ENCODE results near the gene DDX11.

GRCh38 chr12:31034372-31034771, 39.3 kb upstream of the DDX11 start:
- TF ChIP-seq, protein P1, sequence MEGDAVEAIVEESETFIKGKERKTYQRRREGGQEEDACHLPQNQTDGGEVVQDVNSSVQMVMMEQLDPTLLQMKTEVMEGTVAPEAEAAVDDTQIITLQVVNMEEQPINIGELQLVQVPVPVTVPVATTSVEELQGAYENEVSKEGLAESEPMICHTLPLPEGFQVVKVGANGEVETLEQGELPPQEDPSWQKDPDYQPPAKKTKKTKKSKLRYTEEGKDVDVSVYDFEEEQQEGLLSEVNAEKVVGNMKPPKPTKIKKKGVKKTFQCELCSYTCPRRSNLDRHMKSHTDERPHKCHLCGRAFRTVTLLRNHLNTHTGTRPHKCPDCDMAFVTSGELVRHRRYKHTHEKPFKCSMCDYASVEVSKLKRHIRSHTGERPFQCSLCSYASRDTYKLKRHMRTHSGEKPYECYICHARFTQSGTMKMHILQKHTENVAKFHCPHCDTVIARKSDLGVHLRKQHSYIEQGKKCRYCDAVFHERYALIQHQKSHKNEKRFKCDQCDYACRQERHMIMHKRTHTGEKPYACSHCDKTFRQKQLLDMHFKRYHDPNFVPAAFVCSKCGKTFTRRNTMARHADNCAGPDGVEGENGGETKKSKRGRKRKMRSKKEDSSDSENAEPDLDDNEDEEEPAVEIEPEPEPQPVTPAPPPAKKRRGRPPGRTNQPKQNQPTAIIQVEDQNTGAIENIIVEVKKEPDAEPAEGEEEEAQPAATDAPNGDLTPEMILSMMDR (IDR thresholded peaks at IDR 0.05; ENCODE audit: insufficient read depth, low read length) = no peak
- no peak for TF ChIP-seq POLR2AphosphoS5 (IDR thresholded peaks at IDR 0.05; ENCODE audit: low read depth)

Data from HL-60 (cell line).